Heart left ventricle (tissue), 13 donors: ENCODE data around the gene ERH.

Source experiments
- POLR2A ChIP-seq, 2 donors: fragments of 450-650 bp; IDR thresholded peaks; one replicate each; pipeline ENCODE4 v1.6.1; 2017; ENCODE audit warnings: antibody characterized with exemption in 2 of 2, mild to moderate bottlenecking in 2 of 2, moderate library complexity in 2 of 2
- TF ChIP-seq, protein P1 (sequence below), 12 donors: fragments of 200-600 bp; sonication (generic) in 4 of 12; IDR thresholded peaks; one replicate each; pipeline versions ENCODE4 v1.5.0 to v1.8.0; 2018 to 2022; ENCODE audit warnings: antibody characterized with exemption in 12 of 12, mild to moderate bottlenecking in 5 of 12
- donor health status: ischemic (EF 13 %, LVEDD 7.1; RV severe dilation, severe dysfunction).
- donor health status: DM: no; HTN: yes; CAD: no.
- donor health status: DM: no; HTN: no; CAD: no.
- donor health status: ischemic (EF 25% LVEDD 6.9; RV normal size, moderate dysfunction).
- donor health status: ischemic (EF 25% LVEDD 5.7; RV mildly dilated, moderate dysfunction).
- donor health status: ischemic (EF 35%, LVEDD 5.7; RV mildly dilated, moderate dysfunction).
- donor health status: nonischemic (EF 11% LVEDD 7.7; RV severe dilation, severe dysfunction).
- donor health status: DM: yes; HTN: yes; CAD: no.
- donor health status: PGD.
- donor health status: ischemic (EF 29% LVEDD 5.4; RV normal size, mild dysfunction).
- donor health status: nonischemic (EF 23%, LVEDD 6.1; RV moderate dilation, normal function).

DNA sequence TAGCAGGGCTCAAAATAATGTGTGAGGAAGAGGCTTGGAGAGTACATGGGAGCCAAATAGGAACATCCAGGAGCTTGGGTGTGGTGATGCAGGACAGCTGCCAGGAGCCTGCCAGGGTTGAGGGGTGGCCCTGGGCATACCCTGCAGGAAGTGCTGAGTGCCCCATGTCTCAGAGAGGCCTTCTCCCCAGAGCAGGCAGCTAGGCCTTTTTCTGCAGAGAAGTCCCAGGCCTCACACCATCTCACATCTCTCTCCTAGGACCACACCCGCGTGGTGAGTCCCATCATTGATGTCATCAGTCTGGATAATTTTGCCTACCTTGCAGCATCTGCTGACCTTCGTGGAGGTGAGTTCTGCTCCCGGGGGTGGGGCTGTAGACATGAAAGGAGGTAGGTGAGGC, 66.9 kb downstream of the ERH start:
- TF ChIP-seq, protein P1, sequence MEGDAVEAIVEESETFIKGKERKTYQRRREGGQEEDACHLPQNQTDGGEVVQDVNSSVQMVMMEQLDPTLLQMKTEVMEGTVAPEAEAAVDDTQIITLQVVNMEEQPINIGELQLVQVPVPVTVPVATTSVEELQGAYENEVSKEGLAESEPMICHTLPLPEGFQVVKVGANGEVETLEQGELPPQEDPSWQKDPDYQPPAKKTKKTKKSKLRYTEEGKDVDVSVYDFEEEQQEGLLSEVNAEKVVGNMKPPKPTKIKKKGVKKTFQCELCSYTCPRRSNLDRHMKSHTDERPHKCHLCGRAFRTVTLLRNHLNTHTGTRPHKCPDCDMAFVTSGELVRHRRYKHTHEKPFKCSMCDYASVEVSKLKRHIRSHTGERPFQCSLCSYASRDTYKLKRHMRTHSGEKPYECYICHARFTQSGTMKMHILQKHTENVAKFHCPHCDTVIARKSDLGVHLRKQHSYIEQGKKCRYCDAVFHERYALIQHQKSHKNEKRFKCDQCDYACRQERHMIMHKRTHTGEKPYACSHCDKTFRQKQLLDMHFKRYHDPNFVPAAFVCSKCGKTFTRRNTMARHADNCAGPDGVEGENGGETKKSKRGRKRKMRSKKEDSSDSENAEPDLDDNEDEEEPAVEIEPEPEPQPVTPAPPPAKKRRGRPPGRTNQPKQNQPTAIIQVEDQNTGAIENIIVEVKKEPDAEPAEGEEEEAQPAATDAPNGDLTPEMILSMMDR (IDR thresholded peaks at IDR 0.05): no peak
- no peak for TF ChIP-seq POLR2A (IDR thresholded peaks at IDR 0.05)
